Measurements from ENCODE around the gene SPOCD1. TPM values are rescaled to one million over a fixed set of nuclear protein-coding genes. Genes with fewer than 3 reads are reported as not detected.
"Not testable (repeated sequence)": the region's sequence is repeated elsewhere in the genome, so short reads cannot be mapped to it uniquely, and the experiment has no call there.

The SPOCD1 gene
- total RNA-seq, 1 donor from 2014 or later, result not detected

DNA sequence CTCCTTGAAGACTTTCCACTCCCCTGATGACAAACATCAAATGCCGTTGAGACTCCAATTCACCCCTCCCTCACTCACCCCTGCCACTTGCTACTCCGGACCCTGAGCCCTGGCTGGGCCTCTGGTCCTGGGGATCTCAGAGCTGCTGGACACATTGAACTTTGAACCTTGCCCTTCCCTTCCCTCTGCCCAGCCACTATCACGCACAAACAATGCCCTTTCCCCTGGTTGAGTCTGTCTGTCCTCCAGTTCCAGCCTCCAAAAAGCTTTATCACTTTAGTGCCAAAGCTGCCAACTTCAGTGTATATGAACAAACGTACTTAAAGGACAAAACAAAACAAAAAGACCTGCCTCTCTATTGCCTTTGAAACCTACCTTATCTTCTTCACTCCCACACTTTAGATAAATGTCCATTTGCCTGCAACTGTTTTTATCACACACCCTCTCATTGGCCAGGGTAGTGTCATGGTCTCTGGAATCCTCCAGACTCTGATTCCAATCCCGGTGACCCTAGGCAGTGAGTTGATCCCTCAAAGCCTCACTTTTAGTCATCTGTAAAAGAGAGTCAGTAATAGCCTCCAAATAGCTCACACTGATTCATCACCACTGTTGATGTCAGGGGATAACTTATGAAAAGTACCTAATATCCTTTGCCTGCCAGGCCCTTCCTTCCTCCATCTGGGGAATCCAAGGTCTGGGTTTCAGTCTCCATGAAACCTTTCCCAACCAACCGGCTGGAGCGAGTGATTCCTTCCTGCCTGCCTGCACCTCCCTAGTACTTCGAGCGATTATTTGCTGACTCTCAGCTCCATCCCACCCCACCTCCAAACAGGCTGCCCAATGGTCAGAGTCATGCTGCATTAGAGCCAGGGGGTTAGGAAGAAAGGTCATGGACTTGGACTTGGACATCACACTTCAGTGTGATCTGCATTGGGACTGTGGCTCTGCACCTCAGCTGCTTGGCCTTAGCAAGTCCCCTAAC, 15.9 kb upstream of the SPOCD1 start:
- DNase-seq, result no peak
- intact Hi-C loops (cut with micrococcal nuclease), result no loop called here
- ATAC-seq, result no peak

DNA sequence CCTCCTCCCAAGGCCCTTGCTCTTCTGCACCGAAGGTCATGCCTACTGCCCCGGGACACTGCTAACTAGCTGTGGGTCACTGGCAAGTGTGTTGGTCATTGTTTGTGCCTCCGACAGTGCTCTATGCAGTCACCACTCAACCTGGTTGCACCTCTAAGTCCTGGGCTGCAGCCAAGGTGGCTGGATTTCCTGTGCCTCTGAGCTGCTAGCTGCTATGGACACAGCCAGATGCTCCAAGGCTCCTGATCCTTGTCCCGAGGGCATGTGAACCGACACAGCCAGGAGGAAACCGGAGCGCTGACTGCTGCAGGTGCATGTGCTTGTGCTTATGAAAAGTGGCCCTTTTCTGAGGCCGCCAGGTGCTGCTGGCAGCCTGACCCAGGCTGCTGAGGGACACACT, 14.7 kb upstream of the SPOCD1 start:
- intact Hi-C loops (cut with micrococcal nuclease), result no loop called here
- no peak for DNase-seq
- ATAC-seq, result no peak

DNA sequence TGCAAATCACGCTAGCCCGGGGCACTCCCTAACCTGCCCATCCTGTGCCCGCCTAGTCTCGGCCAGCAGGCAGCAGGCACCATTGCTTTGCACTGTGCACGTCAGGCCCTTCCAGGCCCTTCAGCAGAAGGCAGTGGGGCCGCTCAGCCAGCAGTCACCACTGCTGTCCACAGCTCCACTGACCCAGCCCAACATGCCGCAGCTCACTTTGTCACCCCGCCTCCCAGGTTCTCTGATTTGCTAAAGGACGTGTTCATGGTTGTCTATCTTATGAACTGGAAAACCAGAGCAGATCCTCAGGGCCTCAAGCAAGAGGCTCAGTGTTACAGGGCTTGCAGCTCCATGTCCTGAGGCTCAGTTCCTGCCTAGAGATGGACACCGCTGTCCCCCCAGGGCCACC, 14.2 kb upstream of the SPOCD1 start:
- ATAC-seq, result no peak
- intact Hi-C loops (cut with micrococcal nuclease), result no loop called here
- no peak for DNase-seq

DNA sequence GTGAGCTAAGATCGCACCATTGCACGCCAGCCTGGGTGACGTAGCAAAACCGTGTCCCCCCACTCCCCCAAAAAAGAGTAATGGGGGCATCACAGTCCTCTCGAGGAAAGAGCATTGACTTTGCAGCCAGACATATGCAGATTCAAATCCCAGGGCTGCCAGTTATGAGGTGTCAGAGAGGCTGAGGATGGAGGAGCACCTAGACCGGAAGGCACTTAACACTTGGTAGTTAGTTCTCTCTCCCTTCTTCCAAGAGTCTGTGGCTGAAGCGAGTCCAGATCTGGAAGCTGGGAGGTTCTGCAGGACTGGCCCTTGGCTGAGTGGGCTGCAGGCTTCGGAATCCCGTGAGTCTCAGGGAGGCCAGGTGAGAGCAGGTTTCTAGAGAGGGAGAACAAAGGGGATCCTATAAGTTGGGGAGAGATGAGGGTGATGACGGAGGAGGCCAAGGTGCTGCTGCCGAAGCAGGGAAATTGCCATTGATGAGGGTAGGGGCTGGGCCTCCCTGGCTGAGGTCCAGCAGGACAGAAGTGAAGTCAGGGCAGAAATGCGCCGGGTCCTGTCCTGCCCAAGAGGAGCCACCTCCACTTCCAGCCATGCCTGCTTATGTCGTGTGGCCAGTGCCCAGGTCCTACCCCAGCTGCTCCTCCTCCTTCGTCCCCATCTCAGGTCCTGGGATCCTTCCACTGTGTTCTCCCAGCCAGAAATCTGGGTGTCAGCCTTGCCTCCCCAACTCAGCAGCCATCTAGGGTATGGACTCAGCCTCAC, 13.3 kb upstream of the SPOCD1 start:
- DNase-seq (no peak), ATAC-seq (no peak)
- intact Hi-C loops (cut with micrococcal nuclease), result no loop called here

DNA sequence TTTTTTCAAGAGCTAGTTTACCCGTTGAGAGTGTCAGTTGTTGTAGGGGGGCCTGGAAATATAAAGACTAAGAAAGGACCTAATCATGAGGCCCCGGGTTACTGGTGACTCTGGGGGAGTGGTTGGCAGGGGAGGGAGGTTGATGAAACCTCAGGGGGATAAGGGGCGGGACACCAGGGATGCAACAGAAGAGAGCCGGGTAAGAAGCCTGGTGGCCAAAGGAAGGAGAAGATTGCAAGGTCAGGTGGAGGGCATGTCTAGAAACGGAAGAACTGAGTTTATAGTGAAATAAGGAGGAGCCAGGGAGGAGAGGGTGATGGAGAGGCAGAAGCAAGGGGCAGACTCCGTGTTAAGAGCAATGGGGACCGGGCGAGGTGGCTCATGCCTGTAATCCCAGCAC, 12.5 kb upstream of the SPOCD1 start:
- no peak for ATAC-seq
- intact Hi-C loops (cut with micrococcal nuclease), result no loop called here

DNA sequence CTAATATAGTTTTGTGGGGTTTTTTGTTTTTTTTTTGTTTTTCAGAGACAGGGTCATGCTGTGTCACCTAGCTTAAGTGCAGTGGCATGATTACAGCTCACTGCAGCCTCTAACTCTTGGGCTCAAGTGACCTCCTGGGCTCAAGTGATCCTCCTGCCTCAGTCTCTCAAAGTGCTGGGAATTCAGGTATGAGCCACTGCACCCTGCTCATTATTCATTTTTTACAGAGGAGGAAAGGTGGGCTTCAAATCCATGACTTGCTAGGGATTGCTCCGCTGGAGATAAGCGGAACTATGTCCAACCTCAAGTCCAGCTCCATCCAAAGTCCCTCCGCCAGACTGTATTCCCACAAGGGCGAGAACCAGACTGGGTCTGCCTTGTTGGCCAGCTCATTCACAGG, 8.0 kb upstream of the SPOCD1 start:
- ATAC-seq (no peak), DNase-seq (no peak)
- intact Hi-C loops (cut with micrococcal nuclease), result no loop called here

More for the DNA sequence above, 12.5 kb upstream of the SPOCD1 start:
- no peak for DNase-seq

DNA sequence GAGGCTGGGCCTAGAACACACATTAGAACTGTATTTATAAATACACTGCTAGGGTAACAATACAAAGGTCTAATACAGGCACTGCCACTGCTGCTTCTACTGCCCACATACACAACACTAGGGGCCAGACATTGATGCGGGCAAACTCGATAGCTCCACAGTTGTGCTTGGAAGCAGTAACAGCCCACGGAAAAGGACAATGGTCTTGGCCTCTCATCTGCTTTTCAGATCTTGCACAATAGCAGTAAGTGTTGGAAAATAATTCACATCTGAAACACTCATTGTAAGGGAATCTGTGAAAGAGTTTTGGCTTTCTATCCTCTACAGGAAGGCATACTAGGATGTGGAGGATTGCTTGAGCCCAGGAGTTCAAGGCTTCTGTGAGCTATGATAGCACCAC, 6.9 kb upstream of the SPOCD1 start:
- ATAC-seq (no peak), DNase-seq (no peak)
- intact Hi-C loops (cut with micrococcal nuclease), result no loop called here

DNA sequence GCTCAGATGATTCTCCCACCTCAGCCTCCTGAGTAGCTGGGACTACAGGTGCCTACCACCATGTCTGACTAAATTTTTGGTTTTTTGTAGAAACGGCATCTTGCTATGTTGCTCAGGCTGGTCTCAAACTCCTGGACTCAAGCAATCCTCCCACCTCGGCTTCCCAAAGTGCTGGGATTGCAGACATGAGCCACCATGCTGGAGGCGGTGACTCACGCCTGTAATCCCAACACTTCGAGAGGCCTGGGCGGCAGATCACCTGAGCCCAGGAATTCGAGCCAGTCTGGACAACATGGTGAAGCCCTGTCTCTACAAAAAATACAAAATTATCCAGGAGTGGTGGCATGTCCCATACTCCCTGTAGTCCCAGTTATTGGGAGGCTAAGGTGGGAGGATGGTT, 4.4 kb upstream of the SPOCD1 start:
- intact Hi-C loops (cut with micrococcal nuclease); DNase-seq: not testable (repeated sequence)

DNA sequence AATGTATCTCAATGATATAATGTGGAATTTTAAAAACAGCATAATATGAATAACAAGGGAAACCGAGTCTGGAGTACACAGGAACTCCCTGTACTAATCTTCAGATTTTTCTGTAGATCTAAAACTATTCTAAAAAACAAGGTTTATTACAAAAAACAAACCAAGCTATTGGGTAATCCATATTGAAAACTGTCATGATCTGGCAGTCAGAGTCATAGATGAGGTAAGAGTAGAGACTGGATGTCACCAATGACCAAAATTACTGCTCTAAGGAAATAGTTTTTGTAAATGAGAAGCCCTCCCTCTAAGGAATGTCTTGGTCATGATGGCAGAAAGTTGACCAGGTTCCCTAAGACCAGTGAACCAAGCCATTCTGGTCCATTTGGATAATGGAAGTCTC, 2.4 kb upstream of the SPOCD1 start:
- ATAC-seq (no peak), DNase-seq (no peak)
- intact Hi-C loops (cut with micrococcal nuclease), result no loop called here

More for the DNA sequence above, 4.4 kb upstream of the SPOCD1 start:
- ATAC-seq, result not testable (repeated sequence)

DNA sequence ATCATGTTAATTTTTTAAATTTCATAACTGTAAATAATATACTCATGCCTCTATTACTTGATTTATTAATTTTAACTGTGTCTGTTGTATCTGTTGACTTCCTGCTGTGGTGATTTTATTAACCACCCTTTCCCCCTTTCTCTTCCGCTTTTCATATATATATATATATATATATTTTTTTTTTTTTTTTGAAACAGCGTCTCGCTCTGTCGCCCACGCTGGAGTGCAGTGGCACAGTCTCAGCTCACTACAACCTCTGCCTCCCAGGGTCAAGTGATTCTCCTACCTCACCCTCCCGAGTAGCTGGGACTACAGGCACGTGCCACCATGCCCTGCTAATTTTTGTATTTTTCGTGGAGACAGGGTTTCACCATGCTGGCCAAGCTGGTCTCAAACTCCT, 1.1 kb upstream of the SPOCD1 start:
- intact Hi-C loops (cut with micrococcal nuclease); DNase-seq; ATAC-seq: not testable (repeated sequence)

DNA sequence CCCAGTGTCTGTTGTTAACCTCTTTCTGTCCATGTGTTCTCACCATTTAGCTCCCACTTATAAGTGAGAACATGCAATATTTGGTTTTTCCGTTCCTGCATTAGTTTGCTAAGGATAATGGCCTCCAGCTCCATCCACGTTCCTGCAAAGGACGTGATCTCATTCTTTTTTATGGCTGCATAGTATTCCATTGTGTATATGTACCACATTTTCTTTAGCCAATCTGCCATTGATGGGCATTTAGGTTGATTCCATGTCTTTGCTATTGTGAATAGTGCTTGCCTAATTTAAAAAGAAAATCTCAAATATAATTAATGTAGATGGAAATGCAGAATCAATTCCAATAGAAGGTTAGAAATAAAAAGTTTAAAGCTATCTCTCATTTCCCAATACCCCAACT, 679 bp upstream of the SPOCD1 start:
- intact Hi-C loops (cut with micrococcal nuclease); ATAC-seq; DNase-seq: not testable (repeated sequence)

DNA sequence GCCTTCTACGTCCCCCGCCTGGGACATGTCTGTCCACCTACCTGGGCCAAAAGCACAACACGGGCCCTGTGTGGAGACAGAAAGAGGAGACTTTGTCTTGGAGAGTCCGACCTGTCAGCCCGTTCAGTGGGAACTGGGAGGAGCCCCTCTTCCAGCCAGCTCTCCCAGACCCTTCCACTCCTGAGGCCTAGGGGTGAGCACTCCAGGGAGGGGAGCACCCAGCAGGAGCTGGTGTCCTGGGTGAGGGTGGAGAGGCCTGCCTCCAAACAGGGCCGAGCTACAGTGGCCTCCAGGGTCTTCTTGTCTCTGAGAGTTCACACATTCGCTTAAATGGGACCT, 546 bp downstream of the SPOCD1 start:
- ATAC-seq, result no peak
- intact Hi-C loops (cut with micrococcal nuclease), result no loop called here
- no peak for DNase-seq

DNA sequence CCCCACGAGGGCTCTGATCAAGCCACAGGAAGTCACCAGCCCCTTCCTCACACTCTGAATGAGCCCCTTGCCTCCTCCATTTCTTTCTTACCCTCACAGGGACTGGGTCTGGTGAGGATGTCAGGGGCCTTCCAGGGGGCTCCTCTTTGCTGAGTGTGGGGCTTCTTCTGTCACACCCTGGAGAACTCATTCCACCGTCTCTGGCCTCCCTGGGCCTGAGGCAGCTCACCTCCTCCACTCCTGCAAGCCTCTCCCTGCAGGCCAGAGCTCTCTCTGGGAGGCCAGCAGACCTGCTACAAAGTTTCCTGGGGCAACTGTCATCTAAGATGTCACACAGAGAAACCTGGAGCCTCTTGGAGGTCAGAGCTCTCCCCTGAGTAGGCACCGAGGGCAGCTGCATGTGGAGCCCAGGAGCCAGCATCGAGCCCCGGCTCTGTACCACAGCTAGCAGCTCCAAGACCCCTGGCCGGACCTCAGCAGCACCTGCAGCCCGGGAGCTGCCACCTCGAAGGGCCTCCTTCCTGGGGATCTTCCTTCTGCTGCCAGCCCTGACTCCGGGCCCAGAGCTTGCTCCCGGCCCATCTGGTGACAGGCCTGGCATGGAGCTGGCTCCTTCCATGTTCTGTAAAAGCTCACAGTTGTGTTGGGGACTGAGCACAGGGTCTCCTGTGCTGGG, 1.1 kb downstream of the SPOCD1 start:
- intact Hi-C loops (cut with micrococcal nuclease), result no loop called here
- ATAC-seq, result no peak
- DNase-seq, result no peak

DNA sequence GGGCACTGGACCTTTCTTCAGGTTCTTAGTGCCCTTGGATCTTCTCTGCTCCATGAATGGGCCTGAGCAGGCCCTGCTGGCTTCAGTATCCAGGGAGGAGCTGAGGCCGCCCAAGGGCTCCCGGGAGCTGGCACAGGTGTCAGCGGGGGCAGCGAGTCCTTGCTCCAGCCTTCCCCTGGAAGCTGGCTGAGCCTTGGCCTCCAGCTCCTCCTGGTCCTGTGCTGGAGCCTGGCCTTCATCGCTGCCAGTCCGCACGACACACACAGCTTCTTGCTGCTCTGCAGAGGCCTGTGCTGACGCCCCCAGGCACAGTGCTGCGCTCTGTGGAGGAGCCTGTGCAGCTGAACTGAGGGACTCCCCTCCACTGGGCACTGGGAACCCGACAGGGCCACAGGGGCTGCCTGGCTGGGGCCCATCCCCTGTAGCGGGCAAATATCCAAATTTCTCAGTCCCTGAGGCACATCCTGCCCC, 1.7 kb downstream of the SPOCD1 start:
- DNase-seq (no peak), ATAC-seq (no peak)
- intact Hi-C loops (cut with micrococcal nuclease), result no loop called here

DNA sequence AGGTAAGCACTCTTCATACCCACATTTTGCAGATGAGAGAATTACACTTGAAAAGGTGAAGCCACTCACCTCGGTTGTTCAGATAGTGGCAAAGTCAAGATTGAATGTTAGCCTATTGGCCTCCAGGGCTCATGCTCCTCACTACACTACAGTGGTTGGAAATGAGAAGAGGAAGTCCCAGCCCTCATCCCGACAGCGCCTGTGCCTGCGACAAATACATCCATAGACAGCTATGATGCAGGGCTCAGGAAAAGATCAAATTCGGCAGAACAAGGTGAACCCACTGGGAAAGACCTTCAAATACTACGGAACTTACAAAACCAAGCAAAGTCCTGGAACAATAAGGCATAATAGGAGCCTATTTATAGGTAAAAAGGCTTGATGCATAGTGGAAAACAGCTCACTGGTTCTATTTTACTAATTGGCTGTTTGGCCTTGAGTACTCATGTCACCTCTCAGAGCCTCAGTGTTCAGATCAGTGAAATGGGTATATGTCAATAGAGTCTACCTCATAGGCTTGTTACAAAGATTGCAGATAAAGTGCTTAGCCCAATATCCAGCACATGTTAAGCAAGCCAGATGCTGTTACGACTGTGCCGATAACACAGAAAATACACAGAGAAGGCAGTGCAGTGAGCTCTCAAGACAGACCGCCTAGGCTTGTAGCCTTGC, 3.5 kb downstream of the SPOCD1 start:
- ATAC-seq (no peak), DNase-seq (no peak)
- intact Hi-C loops (cut with micrococcal nuclease), result no loop called here

DNA sequence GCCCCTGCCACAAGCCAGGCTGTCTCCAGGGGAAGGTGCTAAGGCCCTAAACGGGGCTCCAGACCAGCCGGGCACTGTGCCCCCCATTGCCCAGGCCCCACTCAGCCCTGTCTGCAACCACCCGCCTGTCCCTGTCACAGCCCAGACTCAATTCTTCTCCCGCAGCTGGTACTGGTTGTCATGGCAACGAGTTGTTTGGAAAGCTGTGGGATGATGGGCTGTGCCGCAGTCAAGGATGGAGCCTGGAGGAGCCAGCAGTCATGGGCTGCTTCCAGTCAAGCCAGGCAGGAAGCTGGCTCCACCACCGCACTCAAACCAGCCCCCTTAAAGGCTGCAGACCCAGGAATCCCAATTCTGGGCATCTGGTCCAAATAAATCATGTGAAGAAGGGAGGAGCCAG, 4.2 kb downstream of the SPOCD1 start:
- intact Hi-C loops (cut with micrococcal nuclease), result no loop called here
- ATAC-seq (no peak), DNase-seq (no peak)

DNA sequence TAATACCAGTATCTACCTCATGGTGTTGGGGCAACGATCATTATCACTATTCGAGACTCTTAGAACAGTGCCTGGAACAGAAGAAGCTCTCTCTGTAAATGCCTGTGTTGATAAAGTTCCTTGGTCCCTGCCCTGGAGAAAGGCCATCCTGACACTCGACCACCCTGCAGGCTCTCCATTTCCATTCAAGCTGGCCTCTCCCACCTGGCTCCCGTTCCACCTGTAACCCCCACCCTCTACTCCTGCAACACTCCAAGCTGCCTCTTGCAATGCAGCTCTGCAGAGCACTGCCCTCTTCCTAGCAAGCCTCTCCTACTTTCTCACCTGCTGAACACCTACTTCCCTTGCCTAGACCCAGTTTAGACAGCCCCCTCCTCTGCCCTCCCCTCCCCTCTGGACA, 6.1 kb downstream of the SPOCD1 start:
- ATAC-seq (no peak), DNase-seq (no peak)
- intact Hi-C loops (cut with micrococcal nuclease), result loop anchor here (10.0 kb wide), 1 partner anchor 165 kb away; no protein-coding TSS in a partner anchor

DNA sequence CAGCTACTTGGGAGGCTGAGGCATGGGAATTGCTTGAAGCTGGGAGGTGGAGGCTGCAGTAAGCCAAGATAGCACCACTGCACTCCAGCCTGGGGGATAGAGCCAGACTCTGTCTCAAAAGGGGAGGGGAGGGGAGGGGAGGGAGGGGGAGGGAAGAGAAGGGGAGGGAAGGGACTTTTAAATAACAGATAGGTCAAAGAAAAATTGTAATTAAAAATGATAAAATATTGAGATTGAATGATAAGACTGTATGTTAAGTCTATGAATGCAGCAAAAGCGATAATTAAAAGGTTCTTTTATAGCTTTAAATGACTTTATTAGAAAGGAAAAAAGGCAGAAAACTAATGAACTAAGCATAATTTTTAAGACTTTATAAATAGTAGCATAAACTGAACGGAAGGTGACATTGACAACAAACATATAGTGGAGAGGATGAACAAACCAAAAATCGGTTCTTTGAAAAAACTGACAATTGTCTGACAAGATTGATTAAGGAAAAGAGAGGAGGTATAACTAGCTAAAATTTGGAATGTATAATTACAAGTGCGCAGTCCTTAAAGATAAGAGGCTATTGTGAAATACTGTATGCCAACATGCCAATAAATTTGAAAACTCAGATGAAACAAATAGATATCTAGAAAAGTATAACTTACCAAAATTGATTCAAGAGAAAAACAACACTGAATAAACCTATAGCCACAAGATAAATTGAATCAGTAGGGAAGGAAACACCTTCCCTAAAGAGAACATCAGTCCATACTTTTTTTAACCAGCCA, 8.4 kb downstream of the SPOCD1 start:
- DNase-seq, result no peak
- no peak for ATAC-seq
- intact Hi-C loops (cut with micrococcal nuclease), result loop anchor here (10.0 kb wide), 1 partner anchor 167 kb away; no protein-coding TSS in a partner anchor

Data from left ventricle myocardium superior (tissue), 1 donor.